H9 (cell line): ENCODE measurements around the gene KLK10. TPM values are rescaled to one million over a fixed set of nuclear protein-coding genes. Genes with fewer than 3 reads are reported as not detected.

ENCODE experiments used
- DNase-seq: peaks from one replicate; pipeline ENCODE4 v3.0.0-alpha.2; 2017
- H2AFZ ChIP-seq: one replicate; pipeline ENCODE4 v1.6.1; 2013; ENCODE audit warnings: mild to moderate bottlenecking, low read length, control low read depth, moderate library complexity
- H2AK5ac ChIP-seq: 2 replicates; pipeline ENCODE4 v1.6.1; 2013; ENCODE audit warnings: low read length, control low read depth, mixed read lengths; ENCODE audit not compliant: insufficient read length
- H2BK120ac ChIP-seq: one replicate; pipeline ENCODE4 v1.6.1; 2013; ENCODE audit warnings: low read depth, mild to moderate bottlenecking, low read length, control low read depth, inconsistent platforms; ENCODE audit not compliant: poor library complexity, severe bottlenecking
- H2BK12ac ChIP-seq: 2 replicates; pipeline ENCODE4 v1.6.1; 2013; ENCODE audit warnings: low read length, control low read depth, mixed read lengths, low read depth; ENCODE audit not compliant: insufficient read length
- H2BK15ac ChIP-seq: 2 replicates; pipeline ENCODE4 v1.6.1; 2013; ENCODE audit warnings: low read depth, low read length, control low read depth
- H2BK20ac ChIP-seq: one replicate; pipeline ENCODE4 v1.6.1; 2013; ENCODE audit warnings: low read depth, mild to moderate bottlenecking, low read length, control low read depth, inconsistent platforms; ENCODE audit not compliant: poor library complexity, severe bottlenecking
- H2BK5ac ChIP-seq: 2 replicates; pipeline ENCODE4 v1.6.1; 2013; ENCODE audit warnings: low read length, control low read depth, mixed read lengths; ENCODE audit not compliant: insufficient read length
- H3K14ac ChIP-seq: 2 replicates; pipeline ENCODE4 v1.6.1; 2013; ENCODE audit warnings: low read length, control low read depth; ENCODE audit not compliant: insufficient read depth
- H3K18ac ChIP-seq: 2 replicates; pipeline ENCODE4 v1.6.1; 2013; ENCODE audit warnings: low read depth, mild to moderate bottlenecking, mixed read lengths, low read length, control low read depth; ENCODE audit not compliant: insufficient read length
- H3K23ac ChIP-seq: 2 replicates; pipeline ENCODE4 v1.6.1; 2013; ENCODE audit warnings: low read length, control low read depth, mixed read lengths, low read depth; ENCODE audit not compliant: insufficient read length
- H3K23me2 ChIP-seq: 2 replicates; pipeline ENCODE4 v1.6.1; 2013; ENCODE audit warnings: low read depth, mild to moderate bottlenecking, mixed read lengths, low read length, control low read depth; ENCODE audit not compliant: insufficient read length, poor library complexity, severe bottlenecking
- H3K27ac ChIP-seq: 2 replicates; pipeline ENCODE4 v1.5.1; 2013; ENCODE audit warnings: low read length, control low read depth, mixed read lengths, low read depth; ENCODE audit not compliant: insufficient read length
- H3K27me3 ChIP-seq: 2 replicates; pipeline ENCODE4 v1.6.1; 2013; ENCODE audit warnings: low read length, control low read depth, inconsistent platforms; ENCODE audit not compliant: insufficient read depth
- H3K4ac ChIP-seq: 2 replicates; pipeline ENCODE4 v1.6.1; 2013; ENCODE audit warnings: low read depth, mild to moderate bottlenecking, control low read depth, inconsistent platforms, low read length, moderate library complexity
- H3K4me1 ChIP-seq: 2 replicates; pipeline ENCODE4 v1.6.1; 2013; ENCODE audit warnings: low read length, control low read depth, inconsistent platforms; ENCODE audit not compliant: insufficient read depth
- H3K4me2 ChIP-seq: 2 replicates; pipeline ENCODE4 v1.6.1; 2013; ENCODE audit warnings: low read length, control low read depth, mixed read lengths; ENCODE audit not compliant: insufficient read length, insufficient read depth
- H3K56ac ChIP-seq: 2 replicates; pipeline ENCODE4 v1.6.1; 2013; ENCODE audit warnings: low read depth, mild to moderate bottlenecking, mixed read lengths, low read length, control low read depth; ENCODE audit not compliant: insufficient read length
- H3K79me1 ChIP-seq: 2 replicates; pipeline ENCODE4 v1.6.1; 2013; ENCODE audit warnings: low read depth, mild to moderate bottlenecking, moderate library complexity, low read length, control low read depth, inconsistent platforms; ENCODE audit not compliant: insufficient read depth, poor library complexity, severe bottlenecking
- H3K79me2 ChIP-seq: 2 replicates; pipeline ENCODE4 v1.6.1; 2013; ENCODE audit warnings: low read length, control low read depth, inconsistent platforms; ENCODE audit not compliant: insufficient read depth
- H3K9ac ChIP-seq: 2 replicates; pipeline ENCODE4 v1.6.1; 2013; ENCODE audit warnings: low read length, control low read depth, mixed read lengths; ENCODE audit not compliant: insufficient read length; ENCODE audit errors: extremely low read depth
- H3K9me3 ChIP-seq: one replicate; pipeline ENCODE4 v1.6.1; 2013; ENCODE audit warnings: low read depth, low read length, inconsistent platforms; ENCODE audit not compliant: control insufficient read depth
- H3T11ph ChIP-seq: one replicate; pipeline ENCODE4 v1.6.1; 2013; ENCODE audit warnings: mild to moderate bottlenecking, low read length, control low read depth, inconsistent platforms
- H4K20me1 ChIP-seq: one replicate; pipeline ENCODE4 v1.6.1; 2013; ENCODE audit not compliant: control insufficient read depth, insufficient read length, insufficient read depth
- H4K5ac ChIP-seq: 2 replicates; pipeline ENCODE4 v1.6.1; 2013; ENCODE audit warnings: low read depth, mild to moderate bottlenecking, mixed read lengths, low read length, control low read depth; ENCODE audit not compliant: insufficient read length
- H4K8ac ChIP-seq: replicated peaks from 2 replicates; pipeline ENCODE4 v1.6.1; 2013; ENCODE audit warnings: low read length, control low read depth, mixed read lengths, low read depth; ENCODE audit not compliant: insufficient read length
- H4K91ac ChIP-seq: 2 replicates; pipeline ENCODE4 v1.6.1; 2013; ENCODE audit warnings: low read depth, mild to moderate bottlenecking, moderate library complexity, mixed read lengths, low read length, control low read depth; ENCODE audit not compliant: insufficient read length
- H3K27ac Mint-ChIP-seq, 3 experiments: 2 replicates in 2 of 3; 3 replicates in 1 of 3; pipeline ENCODE4 v1.8.0; 2020 to 2021; ENCODE audit warnings: mixed read lengths in 3 of 3, mild to moderate bottlenecking in 1 of 3, moderate library complexity in 1 of 3
- H3K27me3 Mint-ChIP-seq: 2 replicates; pipeline ENCODE4 v1.8.0; 2021; ENCODE audit warnings: low read depth, mild to moderate bottlenecking, moderate library complexity, mixed read lengths
- H3K36me3 Mint-ChIP-seq, 3 experiments: 2 replicates in 2 of 3; 3 replicates in 1 of 3; pipeline ENCODE4 v1.8.0; 2020 to 2021; ENCODE audit warnings: low read depth in 3 of 3, mixed read lengths in 3 of 3; ENCODE audit not compliant: insufficient read depth in 1 of 3
- H3K4me1 Mint-ChIP-seq, 2 experiments: 2 replicates each; pipeline ENCODE4 v1.8.0; 2020; ENCODE audit warnings: mixed read lengths in 2 of 2
- H3K4me3 Mint-ChIP-seq, 2 experiments: 2 replicates in 1 of 2; 3 replicates in 1 of 2; pipeline ENCODE4 v1.8.0; 2020 to 2021; ENCODE audit warnings: mild to moderate bottlenecking in 2 of 2, mixed read lengths in 2 of 2, moderate library complexity in 1 of 2
- H3K9me3 Mint-ChIP-seq, 2 experiments: 2 replicates in 1 of 2; 3 replicates in 1 of 2; pipeline ENCODE4 v1.8.0; 2020; ENCODE audit warnings: mild to moderate bottlenecking in 2 of 2, mixed read lengths in 2 of 2, moderate library complexity in 1 of 2
- whole genome bisulfite sequencing: extraction: QIAGEN DNeasy Blood & Tissue Kit; methylation state at CpG from one replicate; pipeline ENCODE4 v1.1.7; 2013; ENCODE audit warnings: missing lambda C conversion rate, low lambda C conversion rate, mixed read lengths; ENCODE audit not compliant: insufficient read length; ENCODE audit errors: extremely low coverage; 5-methylcytosine and 5-hydroxymethylcytosine counted together
- total RNA-seq: library from RNA; stranded (reverse); gene quantifications from 2 replicates; pipeline ENCODE4 v1.2.1, GENCODE V29; 2021
- TF ChIP-seq, protein P1 (sequence below): fragments of 200-600 bp; sonication (generic); conservative IDR thresholded peaks from 3 replicates; pipeline ENCODE4 v1.8.0; 2021; ENCODE audit warnings: antibody characterized with exemption, mild to moderate bottlenecking

The KLK10 gene
- total RNA-seq, 1 experiment from 2014 or later = 1.3 TPM

- no peaks in the 10 kb centered on the region for H4K20me1 ChIP-seq
- no CpG with 5 or more reads among the region's 38 CpGs for WGBS
- no peak within 1 kb of the TSS for H2BK15ac ChIP-seq
- no peak within 1 kb of the TSS for H2BK120ac ChIP-seq
- Mint-ChIP-seq H3K27me3 (peaks cover 9% of the 10 kb centered on the region), H3K9me3 (no peaks in the 10 kb centered on the region; a peak in 3 of 5 replicates), H3K36me3 (peaks cover 0 to 3% (median 0%) of the 10 kb centered on the region in 3 experiments; a peak in 2 of 7 replicates), H3K27ac (no peak within 1 kb of the TSS), H3K4me1 (peaks cover 10 to 13% of the 10 kb centered on the region in 2 experiments), H3K4me3 (peak within 1 kb of the TSS; percentile 67 to 76)
- no peak within 1 kb of the TSS for H4K5ac ChIP-seq
- no peak within 1 kb of the TSS for H3K18ac ChIP-seq
- no peak within 1 kb of the TSS for H4K91ac ChIP-seq
- no peaks in the 10 kb centered on the region; the same call in 1 of the 2 replicates for H3K4me1 ChIP-seq
- H3K4me2 ChIP-seq = peak within 1 kb of the TSS; percentile 85
- H3K14ac ChIP-seq = peak within 1 kb of the TSS; percentile 54
- H2BK5ac ChIP-seq = no peak within 1 kb of the TSS
- no peak within 1 kb of the TSS for H3K56ac ChIP-seq
- no peak within 1 kb of the TSS for H2BK20ac ChIP-seq
- no peak within 1 kb of the TSS for H3T11ph ChIP-seq
- TF ChIP-seq, protein P1, sequence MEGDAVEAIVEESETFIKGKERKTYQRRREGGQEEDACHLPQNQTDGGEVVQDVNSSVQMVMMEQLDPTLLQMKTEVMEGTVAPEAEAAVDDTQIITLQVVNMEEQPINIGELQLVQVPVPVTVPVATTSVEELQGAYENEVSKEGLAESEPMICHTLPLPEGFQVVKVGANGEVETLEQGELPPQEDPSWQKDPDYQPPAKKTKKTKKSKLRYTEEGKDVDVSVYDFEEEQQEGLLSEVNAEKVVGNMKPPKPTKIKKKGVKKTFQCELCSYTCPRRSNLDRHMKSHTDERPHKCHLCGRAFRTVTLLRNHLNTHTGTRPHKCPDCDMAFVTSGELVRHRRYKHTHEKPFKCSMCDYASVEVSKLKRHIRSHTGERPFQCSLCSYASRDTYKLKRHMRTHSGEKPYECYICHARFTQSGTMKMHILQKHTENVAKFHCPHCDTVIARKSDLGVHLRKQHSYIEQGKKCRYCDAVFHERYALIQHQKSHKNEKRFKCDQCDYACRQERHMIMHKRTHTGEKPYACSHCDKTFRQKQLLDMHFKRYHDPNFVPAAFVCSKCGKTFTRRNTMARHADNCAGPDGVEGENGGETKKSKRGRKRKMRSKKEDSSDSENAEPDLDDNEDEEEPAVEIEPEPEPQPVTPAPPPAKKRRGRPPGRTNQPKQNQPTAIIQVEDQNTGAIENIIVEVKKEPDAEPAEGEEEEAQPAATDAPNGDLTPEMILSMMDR = no peak
- H3K79me2 ChIP-seq = no peaks in the 10 kb centered on the region
- no peaks in the 10 kb centered on the region for H3K9me3 ChIP-seq
- no peak within 1 kb of the TSS for H3K27ac ChIP-seq
- no peak within 1 kb of the TSS for H2AK5ac ChIP-seq
- no peaks in the 10 kb centered on the region for H3K27me3 ChIP-seq
- no peak within 1 kb of the TSS for H2AFZ ChIP-seq
- peak; percentile 84 for DNase-seq
- peaks cover 5% of the 10 kb centered on the region for H3K23me2 ChIP-seq
- H3K4ac ChIP-seq = no peak within 1 kb of the TSS
- H4K8ac ChIP-seq = no peak within 1 kb of the TSS
- H2BK12ac ChIP-seq = no peak within 1 kb of the TSS
- no peak within 1 kb of the TSS for H3K23ac ChIP-seq
- no peaks in the 10 kb centered on the region for H3K79me1 ChIP-seq
- H3K9ac ChIP-seq = no peak within 1 kb of the TSS
Measured at GRCh38 chr19:51064534-51065220, 45.2 kb upstream of the KLK10 start, which contains the start of gene KLK13. TSS of gene KLK13 (minus strand) at chr19:51065092. CDS start at chr19:51065067, 25 bp downstream.
